IMR-90 (cell line): ENCODE measurements around the gene KCNH4. TPM values are rescaled to one million over a fixed set of nuclear protein-coding genes. Genes with fewer than 3 reads are reported as not detected.

ENCODE experiments used
- ATAC-seq: fragments of 200-7000 bp; cut with Tn5 transposase; 2 replicates; pipeline ENCODE4 v1.9.1; 2020; ENCODE audit warnings: low read depth, mild to moderate bottlenecking, moderate library complexity
- BruUV-seq: library from RNA; stranded (reverse); fragments of 400-500 nt; replicated peaks from 2 replicates; lab custom pipeline; 2021; lab: Mats Ljungman, UMichigan
- CTCF ChIA-PET: fragments of 300-600 bp; formaldehyde crosslinking; extraction: SDS; loops from one replicate; lab custom pipeline; 2021; ENCODE audit warnings: antibody characterized with exemption; lab: Yijun Ruan, JAX
- POLR2A ChIA-PET: fragments of 300-600 bp; sonication (Branson Sonifier 250); formaldehyde crosslinking; loops from one replicate; lab custom pipeline; 2022; ENCODE audit warnings: antibody characterized with exemption; ENCODE audit not compliant: unreplicated experiment; lab: Charles Lee
- DNase-seq: peaks from one replicate; pipeline ENCODE4 v3.0.0; 2013
- H2AFZ ChIP-seq: replicated peaks from 2 replicates; pipeline ENCODE3; 2013; ENCODE audit warnings: low read length, mild to moderate bottlenecking; ENCODE audit not compliant: poor library complexity
- H2AK5ac ChIP-seq: 2 replicates; pipeline ENCODE4 v1.6.1; 2013; ENCODE audit warnings: low read depth, low read length, inconsistent platforms
- H2AK9ac ChIP-seq: replicated peaks from 2 replicates; pipeline ENCODE3; 2013; ENCODE audit warnings: mild to moderate bottlenecking, low read depth, low read length, moderate library complexity; ENCODE audit not compliant: poor library complexity
- H2BK120ac ChIP-seq: 2 replicates; pipeline ENCODE4 v1.6.1; 2013; ENCODE audit warnings: low read depth, low read length, inconsistent platforms
- H2BK15ac ChIP-seq: 3 replicates; pipeline ENCODE4 v1.6.1; 2013; ENCODE audit warnings: low read depth, low read length, inconsistent platforms
- H2BK20ac ChIP-seq: 2 replicates; pipeline ENCODE4 v1.6.1; 2013; ENCODE audit warnings: low read depth, mild to moderate bottlenecking, inconsistent platforms, low read length, moderate library complexity
- H2BK5ac ChIP-seq: 2 replicates; pipeline ENCODE4 v1.6.1; 2013; ENCODE audit warnings: mild to moderate bottlenecking, low read depth, low read length, inconsistent platforms; ENCODE audit not compliant: poor library complexity, severe bottlenecking
- H3K14ac ChIP-seq: replicated peaks from 2 replicates; pipeline ENCODE4 v1.6.1; 2013; ENCODE audit warnings: low read depth, low read length, inconsistent platforms
- H3K18ac ChIP-seq: 2 replicates; pipeline ENCODE4 v1.6.1; 2013; ENCODE audit warnings: low read depth, low read length, control low read depth
- H3K23ac ChIP-seq: 2 replicates; pipeline ENCODE4 v1.6.1; 2013; ENCODE audit warnings: low read depth, low read length, inconsistent platforms
- H3K27ac ChIP-seq: 2 replicates; pipeline ENCODE4 v1.5.1; 2013; ENCODE audit warnings: mild to moderate bottlenecking, control low read depth, low read length; ENCODE audit not compliant: insufficient read depth
- H3K27me3 ChIP-seq: 2 replicates; pipeline ENCODE4 v1.6.1; 2013; ENCODE audit warnings: low read length; ENCODE audit not compliant: control insufficient read depth, insufficient read depth
- H3K36me3 ChIP-seq: 2 replicates; pipeline ENCODE4 v1.6.1; 2013; ENCODE audit warnings: low read length, mixed read lengths; ENCODE audit not compliant: control insufficient read depth, insufficient read depth
- H3K4ac ChIP-seq: 2 replicates; pipeline ENCODE4 v1.6.1; 2013; ENCODE audit warnings: low read depth, low read length, inconsistent platforms
- H3K4me1 ChIP-seq: 2 replicates; pipeline ENCODE4 v1.6.1; 2013; ENCODE audit warnings: low read length, mixed read lengths; ENCODE audit not compliant: control insufficient read depth, insufficient read depth
- H3K4me2 ChIP-seq: 2 replicates; pipeline ENCODE4 v1.6.1; 2013; ENCODE audit warnings: low read depth, mild to moderate bottlenecking, control low read depth, low read length, moderate library complexity
- H3K4me3 ChIP-seq: 2 replicates; pipeline ENCODE4 v1.5.1; 2013; ENCODE audit warnings: low read depth, mild to moderate bottlenecking, control low read depth, low read length, moderate library complexity; ENCODE audit not compliant: insufficient read depth
- H3K56ac ChIP-seq: 2 replicates; pipeline ENCODE4 v1.6.1; 2013; ENCODE audit warnings: low read length, inconsistent platforms; ENCODE audit not compliant: insufficient read depth; ENCODE audit errors: extremely low read depth
- H3K79me1 ChIP-seq, 2 experiments: 2 replicates each; pipeline ENCODE4 v1.6.1; 2013; ENCODE audit warnings: low read length in 2 of 2, inconsistent platforms in 1 of 2, low read depth in 1 of 2
- H3K9ac ChIP-seq: 2 replicates; pipeline ENCODE4 v1.6.1; 2013; ENCODE audit warnings: low read depth, low read length, control low read depth
- H3K9me1 ChIP-seq: 2 replicates; pipeline ENCODE4 v1.6.1; 2013; ENCODE audit warnings: low read length, inconsistent platforms; ENCODE audit not compliant: insufficient read depth
- H3K9me3 ChIP-seq: 2 replicates; pipeline ENCODE4 v1.6.1; 2013; ENCODE audit warnings: low read length; ENCODE audit not compliant: control insufficient read depth, insufficient read depth
- H4K20me1 ChIP-seq: 2 replicates; pipeline ENCODE4 v1.6.1; 2013; ENCODE audit warnings: low read length, inconsistent platforms; ENCODE audit not compliant: insufficient read depth
- H4K5ac ChIP-seq: 2 replicates; pipeline ENCODE4 v1.6.1; 2013; ENCODE audit warnings: mild to moderate bottlenecking, low read depth, low read length, control low read depth
- H4K8ac ChIP-seq, 2 experiments: 2 replicates each; pipeline ENCODE4 v1.6.1; 2013; ENCODE audit warnings: low read depth in 2 of 2, low read length in 2 of 2, control low read depth in 1 of 2, inconsistent platforms in 1 of 2
- H4K91ac ChIP-seq: 2 replicates; pipeline ENCODE4 v1.6.1; 2013; ENCODE audit warnings: low read depth, low read length, inconsistent platforms; ENCODE audit not compliant: insufficient read depth
- CTCF ChIP-seq: conservative IDR thresholded peaks from 2 replicates; pipeline ENCODE4 v1.5.1; 2012; ENCODE audit warnings: mild to moderate bottlenecking, low read depth, low read length, improper control_type of control experiment
- FOS ChIP-seq: fragments of 150-350 bp; IDR thresholded peaks from 2 replicates; pipeline ENCODE4 v1.6.1; 2016; ENCODE audit warnings: low read depth, low read length
- RAD21 ChIP-seq: IDR thresholded peaks from 2 replicates; pipeline ENCODE4 v1.6.1; 2012; ENCODE audit warnings: low read length, improper control_type of control experiment
- SMC3 ChIP-seq: fragments of 150-350 bp; IDR thresholded peaks from 2 replicates; pipeline ENCODE4 v1.6.1; 2016; ENCODE audit warnings: low read depth, mild to moderate bottlenecking, antibody characterized with exemption, low read length, moderate library complexity
- USF2 ChIP-seq: fragments of 150-350 bp; IDR thresholded peaks from 2 replicates; pipeline ENCODE4 v1.6.1; 2017; ENCODE audit warnings: mild to moderate bottlenecking, antibody characterized with exemption, low read length, low read depth
- WGBS, 2 experiments: methylation state at CpG; one replicate each; pipeline versions ENCODE4 v1.1.5 to v1.1.7; 2013; ENCODE audit warnings: missing lambda C conversion rate in 2 of 2; ENCODE audit not compliant: insufficient read length in 1 of 2; ENCODE audit errors: extremely low coverage in 2 of 2; 5-methylcytosine and 5-hydroxymethylcytosine counted together
- dilution Hi-C: fragments of 300-500 bp; cut with HindIII; formaldehyde crosslinking; loops from one replicate; pipeline ENCODE4 v1.14.3; 2018; ENCODE audit warnings: low sequenced_read_pairs; ENCODE audit not compliant: unreplicated experiment
- in situ Hi-C: fragments of 300-500 bp; cut with MboI; formaldehyde crosslinking; loops from 3 replicates; pipeline ENCODE4 v1.14.3; 2019; ENCODE audit warnings: low sequenced_read_pairs, inconsistent platforms, mixed read lengths
- intact Hi-C: fragments of 100-400 bp; cut with micrococcal nuclease; formaldehyde crosslinking; loops from 2 replicates; pipeline ENCODE4 v1.10.0; 2022
- polyA plus RNA-seq, 3 experiments: library from polyadenylated mRNA; depleted of rRNA; stranded (reverse); fragments of >200 nt; gene quantifications; 2 replicates each; pipeline ENCODE4 v1.2.3, GENCODE V29; 2012; ENCODE audit warnings: low replicate concordance in 1 of 3
- total RNA-seq: library from RNA; depleted of rRNA; stranded (reverse); fragments of >200 nt; gene quantifications from 2 replicates; pipeline ENCODE4 v1.2.3, GENCODE V29; 2012

Gene KCNH4
- total and polyA plus RNA-seq, 2 of the 4 experiments (the other 2 are of a cell fraction), result 0.03 TPM; not detected in 1

- Histone ChIP-seq H2BK15ac (no peak overlapping the region), H4K91ac (no peak overlapping the region), H2AFZ (no peak overlapping the region), H2BK20ac (no peak overlapping the region), H3K9ac (no peak overlapping the region), H3K18ac (no peak overlapping the region), H3K4me3 (no peak overlapping the region), H3K4me2 (no peak overlapping the region), H2BK120ac (no peak overlapping the region), H4K5ac (no peak overlapping the region), H3K27ac (no peak overlapping the region), H3K4me1 (peaks cover 7% of the 10 kb centered on the region), H2AK9ac (peak overlapping the region; percentile 80), H3K36me3 (peaks cover 29% of the 10 kb centered on the region), H3K4ac (no peak overlapping the region), H4K8ac (no peak overlapping the region), H2BK5ac (no peak overlapping the region), H3K9me1 (peaks cover 4% of the 10 kb centered on the region; the same call in 1 of the 2 replicates), H3K23ac (no peak overlapping the region), H3K79me1 (peaks cover 10 to 12% of the 10 kb centered on the region in 2 experiments; a peak in 3 of 4 replicates), H3K27me3 (no peaks in the 10 kb centered on the region), H2AK5ac (peak overlapping the region; percentile 81; the same call in 1 of the 2 replicates), H3K9me3 (no peaks in the 10 kb centered on the region), H4K20me1 (peaks cover 3% of the 10 kb centered on the region; the same call in 1 of the 2 replicates), H3K56ac (no peak overlapping the region), H3K14ac (no peak overlapping the region)
- ATAC-seq, result no peak
- CTCF ChIA-PET, result interaction anchor here (1.6 kb wide), 1 partner anchor 17 kb away, joined by 4 read pairs; no protein-coding TSS in a partner anchor
- no CpG with 5 or more reads among the region's 2 CpGs for WGBS, 2 experiments
- peak; percentile 25 for DNase-seq
- intact Hi-C loops, result no loop called here
- BruUV-seq, result no TSS peak
- POLR2A ChIA-PET, result no interaction called here
- TF ChIP-seq RAD21, result peak; percentile 56
- TF ChIP-seq FOS, result no peak
- peak; percentile 47 for TF ChIP-seq CTCF
- TF ChIP-seq USF2, result no peak
- peak; percentile 37; the same call in 1 of the 2 replicates for TF ChIP-seq SMC3
- in situ Hi-C loops, result no loop called here
- dilution Hi-C loops, result no loop called here
These were observed 62.4 kb downstream of the KCNH4 start for GRCh38 chr17:42118545-42118944.
